HCT116 (cell line): ENCODE results near the gene AAR2. TPM values are rescaled to one million over a fixed set of nuclear protein-coding genes. Genes with fewer than 3 reads are reported as not detected.

ENCODE experiments used
- ATAC-seq: fragments of 200-7000 bp; cut with Tn5 transposase; 2 replicates; pipeline ENCODE4 v1.9.1; 2020; ENCODE audit warnings: mild to moderate bottlenecking, moderate library complexity
- BruUV-seq: library from RNA; stranded (reverse); fragments of 400-500 nt; replicated peaks from 2 replicates; lab custom pipeline; 2021; lab: Mats Ljungman, UMichigan
- CTCF ChIA-PET: fragments of 300-600 bp; sonication (Branson Sonifier 250); formaldehyde crosslinking; loops from one replicate; lab custom pipeline; 2021; ENCODE audit warnings: antibody characterized with exemption; lab: Charles Lee
- POLR2A ChIA-PET: fragments of 300-600, 350-600 bp; sonication (Branson Sonifier 250); formaldehyde crosslinking; loops from one replicate; lab custom pipeline; 2021; ENCODE audit warnings: antibody characterized with exemption; lab: Charles Lee
- RAD21 ChIA-PET, 2 experiments: fragments of 300-600 bp; sonication (Branson Sonifier 250); formaldehyde crosslinking; loops; one replicate each; lab custom pipeline; 2023; ENCODE audit warnings: low total read pairs in 2 of 2; ENCODE audit not compliant: uncharacterized antibody in 2 of 2, unreplicated experiment in 2 of 2, low non-redundant PET in 1 of 2; lab: Charles Lee
- DNase-seq: peaks from one replicate; pipeline ENCODE4 v3.0.0-alpha.2; 2010; ENCODE audit warnings: low read depth, low spot score
- H2AFZ ChIP-seq: fragments of 200-600 bp; shearing (Covaris generic), sonication (generic); 2 replicates; pipeline ENCODE4 v1.6.1; 2017; ENCODE audit warnings: low read depth, mixed run types, mixed read lengths, antibody characterized with exemption, low read length; ENCODE audit not compliant: poor library complexity, severe bottlenecking
- H3K27ac ChIP-seq: 2 replicates; pipeline ENCODE4 v1.5.1; 2012; ENCODE audit warnings: low read depth, low read length
- H3K27me3 ChIP-seq: fragments of 200-600 bp; sonication (generic); 2 replicates; pipeline ENCODE4 v1.6.1; 2016; ENCODE audit warnings: mixed run types, low read length, mixed read lengths; ENCODE audit not compliant: insufficient read depth
- H3K36me3 ChIP-seq, 2 experiments: fragments of 200-500 bp in 1 of 2; fragments of 200-600 bp in 1 of 2; sonication (Bioruptor generic) in 1 of 2; sonication (generic) in 1 of 2; 2 replicates each; pipeline versions ENCODE4 v1.5.1 to v1.6.1; 2014 to 2016; ENCODE audit warnings: low read length in 2 of 2, inconsistent platforms in 1 of 2, mixed read lengths in 1 of 2, mixed run types in 1 of 2; ENCODE audit not compliant: insufficient read depth in 2 of 2, control insufficient read depth in 1 of 2
- H3K4me1 ChIP-seq, 2 experiments: fragments of 200-600 bp in 1 of 2; sonication (generic) in 1 of 2; 2 replicates each; pipeline versions ENCODE4 v1.5.1 to v1.6.1; 2012 to 2017; ENCODE audit warnings: low read length in 2 of 2, inconsistent platforms in 1 of 2, mild to moderate bottlenecking in 1 of 2, mixed read lengths in 1 of 2, mixed run types in 1 of 2, moderate library complexity in 1 of 2; ENCODE audit not compliant: insufficient read depth in 2 of 2, control insufficient read depth in 1 of 2
- H3K4me2 ChIP-seq: fragments of 200-600 bp; sonication (generic); 2 replicates; pipeline ENCODE4 v1.6.1; 2017; ENCODE audit warnings: mixed run types, low read length, mixed read lengths
- H3K4me3 ChIP-seq, 2 experiments: fragments of 200-600 bp in 1 of 2; sonication (generic) in 1 of 2; replicated peaks in 1 of 2; 2 replicates each; pipeline ENCODE4 v1.5.1; 2011 to 2016; ENCODE audit warnings: low read length in 2 of 2, control low read depth in 1 of 2, low read depth in 1 of 2, mild to moderate bottlenecking in 1 of 2, mixed read lengths in 1 of 2, mixed run types in 1 of 2
- H3K79me2 ChIP-seq: fragments of 200-600 bp; sonication (generic); 2 replicates; pipeline ENCODE4 v1.6.1; 2017; ENCODE audit warnings: mild to moderate bottlenecking, mixed run types, low read length, moderate library complexity, mixed read lengths; ENCODE audit not compliant: insufficient read depth
- H3K9ac ChIP-seq: fragments of 200-600 bp; sonication (generic); 2 replicates; pipeline ENCODE4 v1.6.1; 2016; ENCODE audit warnings: low read length, mixed read lengths
- H3K9me2 ChIP-seq: fragments of 200-600 bp; sonication (generic), shearing (Covaris generic); 2 replicates; pipeline ENCODE4 v1.6.1; 2017; ENCODE audit warnings: mixed run types, mild to moderate bottlenecking, moderate library complexity; ENCODE audit not compliant: insufficient read depth
- H3K9me3 ChIP-seq, 2 experiments: fragments of 200-500 bp in 1 of 2; fragments of 200-600 bp in 1 of 2; sonication (Bioruptor generic) in 1 of 2; sonication (generic) in 1 of 2; 2 replicates each; pipeline ENCODE4 v1.6.1; 2014 to 2017; ENCODE audit warnings: low read length in 2 of 2, mixed read lengths in 2 of 2, inconsistent platforms in 1 of 2, low read depth in 1 of 2, mild to moderate bottlenecking in 1 of 2, mixed run types in 1 of 2, moderate library complexity in 1 of 2; ENCODE audit not compliant: control insufficient read depth in 1 of 2, insufficient read depth in 1 of 2
- H4K20me1 ChIP-seq: fragments of 200-600 bp; sonication (generic), shearing (Covaris generic); 2 replicates; pipeline ENCODE4 v1.6.1; 2017; ENCODE audit warnings: mixed run types, mild to moderate bottlenecking, moderate library complexity; ENCODE audit not compliant: insufficient read depth
- CBX3 ChIP-seq: IDR thresholded peaks from 2 replicates; pipeline ENCODE4 v1.6.1; 2012; ENCODE audit warnings: low read depth
- CEBPB ChIP-seq: IDR thresholded peaks from 2 replicates; pipeline ENCODE4 v1.6.1; 2012; ENCODE audit warnings: low read depth
- CTCF ChIP-seq, 3 experiments: fragments of 200-600 bp in 1 of 3; sonication (generic) in 1 of 3; IDR thresholded peaks in 2 of 3; conservative IDR thresholded peaks in 1 of 3; 2 replicates each; pipeline ENCODE4 v1.5.1; 2012 to 2017; ENCODE audit warnings: low read depth in 2 of 3, low read length in 2 of 3, antibody characterized with exemption in 1 of 3, borderline replicate concordance in 1 of 3, control low read depth in 1 of 3, mild to moderate bottlenecking in 1 of 3, mixed read lengths in 1 of 3, mixed run types in 1 of 3, moderate library complexity in 1 of 3; ENCODE audit not compliant: insufficient read depth in 1 of 3
- EGR1 ChIP-seq: IDR thresholded peaks from 2 replicates; pipeline ENCODE4 v1.6.1; 2012; ENCODE audit warnings: low read depth
- EZH2 ChIP-seq: fragments of 200-600 bp; sonication (generic); IDR thresholded peaks from 2 replicates; pipeline ENCODE4 v1.6.1; 2017; ENCODE audit warnings: antibody characterized with exemption, mixed run types
- EZH2phosphoT487 ChIP-seq: fragments of 200-600 bp; IDR thresholded peaks from 2 replicates; pipeline ENCODE4 v1.6.1; 2018; ENCODE audit warnings: antibody characterized with exemption, borderline replicate concordance
- JUND ChIP-seq: IDR thresholded peaks from 2 replicates; pipeline ENCODE4 v1.6.1; 2012
- SIN3A ChIP-seq: IDR thresholded peaks from 2 replicates; pipeline ENCODE4 v1.6.1; 2012; ENCODE audit warnings: low read depth
- SP1 ChIP-seq: IDR thresholded peaks from 2 replicates; pipeline ENCODE4 v1.6.1; 2012; ENCODE audit warnings: low read depth
- SRF ChIP-seq: IDR thresholded peaks from 2 replicates; pipeline ENCODE4 v1.6.1; 2012; ENCODE audit warnings: low read depth
- TCF7L2 ChIP-seq: IDR thresholded peaks from 2 replicates; pipeline ENCODE4 v1.7.0; 2011; ENCODE audit warnings: borderline replicate concordance, inconsistent platforms; ENCODE audit not compliant: insufficient read depth, insufficient read length; ENCODE audit errors: extremely low read depth
- YY1 ChIP-seq: IDR thresholded peaks from 2 replicates; pipeline ENCODE4 v1.6.1; 2011; ENCODE audit warnings: low read length, low read depth, moderate library complexity, mild to moderate bottlenecking; ENCODE audit not compliant: insufficient replicate concordance; ENCODE audit errors: extremely low read depth
- intact Hi-C: fragments of 100-400 bp; cut with micrococcal nuclease; formaldehyde crosslinking; loops from 2 replicates; pipeline ENCODE4 v1.10.0; 2022
- total RNA-seq: library from RNA; stranded (reverse); gene quantifications from one replicate; pipeline ENCODE4 v1.2.1, GENCODE V29; 2021; ENCODE audit not compliant: unreplicated experiment
- TF ChIP-seq, protein P1 (sequence below): IDR thresholded peaks from 2 replicates; pipeline ENCODE4 v1.6.1; 2011; ENCODE audit warnings: mild to moderate bottlenecking, low read length, moderate library complexity; ENCODE audit not compliant: insufficient replicate concordance; ENCODE audit errors: extremely low read depth
- TF ChIP-seq, protein P2 (sequence below): IDR thresholded peaks from 2 replicates; pipeline ENCODE4 v1.6.1; 2012
- TF ChIP-seq, protein P3 (sequence below): IDR thresholded peaks from 2 replicates; pipeline ENCODE4 v1.6.1; 2012

Gene AAR2
- total RNA-seq, 1 experiment from 2014 or later, result 23.3 TPM

- RAD21 ChIA-PET, result interaction anchor here (1.2 to 1.6 kb wide), 3 partner anchors 125 to 165 kb away, joined by 4 to 7 read pairs (median 5); no protein-coding TSS in a partner anchor
- no peak overlapping the region for H2AFZ ChIP-seq
- DNase-seq, result no peak
- TF ChIP-seq SP1, result no peak
- TF ChIP-seq EZH2phosphoT487, result no peak
- TF ChIP-seq TCF7L2, result no peak
- no peak for TF ChIP-seq CBX3
- TF ChIP-seq YY1, result no peak
- TF ChIP-seq JUND, result no peak
- TF ChIP-seq EGR1, result no peak
- no peak for TF ChIP-seq CEBPB
- TF ChIP-seq EZH2, result no peak
- no peak for TF ChIP-seq SRF
- TF ChIP-seq, protein P1, sequence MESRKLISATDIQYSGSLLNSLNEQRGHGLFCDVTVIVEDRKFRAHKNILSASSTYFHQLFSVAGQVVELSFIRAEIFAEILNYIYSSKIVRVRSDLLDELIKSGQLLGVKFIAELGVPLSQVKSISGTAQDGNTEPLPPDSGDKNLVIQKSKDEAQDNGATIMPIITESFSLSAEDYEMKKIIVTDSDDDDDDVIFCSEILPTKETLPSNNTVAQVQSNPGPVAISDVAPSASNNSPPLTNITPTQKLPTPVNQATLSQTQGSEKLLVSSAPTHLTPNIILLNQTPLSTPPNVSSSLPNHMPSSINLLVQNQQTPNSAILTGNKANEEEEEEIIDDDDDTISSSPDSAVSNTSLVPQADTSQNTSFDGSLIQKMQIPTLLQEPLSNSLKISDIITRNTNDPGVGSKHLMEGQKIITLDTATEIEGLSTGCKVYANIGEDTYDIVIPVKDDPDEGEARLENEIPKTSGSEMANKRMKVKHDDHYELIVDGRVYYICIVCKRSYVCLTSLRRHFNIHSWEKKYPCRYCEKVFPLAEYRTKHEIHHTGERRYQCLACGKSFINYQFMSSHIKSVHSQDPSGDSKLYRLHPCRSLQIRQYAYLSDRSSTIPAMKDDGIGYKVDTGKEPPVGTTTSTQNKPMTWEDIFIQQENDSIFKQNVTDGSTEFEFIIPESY, result no peak
- no peak for TF ChIP-seq SIN3A
- TF ChIP-seq, protein P2, sequence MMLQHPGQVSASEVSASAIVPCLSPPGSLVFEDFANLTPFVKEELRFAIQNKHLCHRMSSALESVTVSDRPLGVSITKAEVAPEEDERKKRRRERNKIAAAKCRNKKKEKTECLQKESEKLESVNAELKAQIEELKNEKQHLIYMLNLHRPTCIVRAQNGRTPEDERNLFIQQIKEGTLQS, result no peak
- TF ChIP-seq, protein P3, sequence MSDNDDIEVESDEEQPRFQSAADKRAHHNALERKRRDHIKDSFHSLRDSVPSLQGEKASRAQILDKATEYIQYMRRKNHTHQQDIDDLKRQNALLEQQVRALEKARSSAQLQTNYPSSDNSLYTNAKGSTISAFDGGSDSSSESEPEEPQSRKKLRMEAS, result no peak
- no peak for TF ChIP-seq CTCF (IDR thresholded peaks at IDR 0.05 in 2 of 3, conservative IDR thresholded peaks at IDR 0.05 in 1 of 3; ENCODE audit: borderline replicate concordance in 1 of 3, insufficient read depth in 1 of 3, low read depth in 2 of 3, low read length in 2 of 3)
- TF ChIP-seq, all 23 proteins: peak for 0
- no peak overlapping the region for H3K27ac ChIP-seq
- no peaks in the 10 kb centered on the region for H3K9me3 ChIP-seq
- no peak overlapping the region for H3K9ac ChIP-seq
- no peaks in the 10 kb centered on the region for H3K27me3 ChIP-seq
- no peaks in the 10 kb centered on the region for H3K36me3 ChIP-seq
- no peak for ATAC-seq
- H3K9me2 ChIP-seq, result no peaks in the 10 kb centered on the region
- no peaks in the 10 kb centered on the region for H3K79me2 ChIP-seq
- no TSS peak for BruUV-seq
- H3K4me1 ChIP-seq, result no peaks in the 10 kb centered on the region
- H4K20me1 ChIP-seq, result no peaks in the 10 kb centered on the region
- H3K4me2 ChIP-seq, result no peak overlapping the region
- intact Hi-C loops, result no loop called here
- no peak overlapping the region for H3K4me3 ChIP-seq
- POLR2A ChIA-PET, result no interaction called here
- CTCF ChIA-PET, result interaction anchor here (0.9 to 4.1 kb wide), 5 partner anchors 125 to 331 kb away, joined by 3 to 57 read pairs (median 4); partner anchors contain the start of gene RAB5IF
Observed at GRCh38 chr20:36274181-36274841, 38.0 kb downstream of the AAR2 start.
